MV-4-11 (cell line): ENCODE measurements around the gene MPL.

ENCODE experiments used
- DNase-seq: peaks from one replicate; lab custom pipeline; 2025; lab: John Stamatoyannopoulos, UW

The MPL gene

GRCh38 chr1:43325381-43325780, 12.2 kb upstream of the MPL start:
- DNase-seq: no peak

GRCh38 chr1:43327549-43328292, 9.9 kb upstream of the MPL start:
- no peak for DNase-seq

DNA sequence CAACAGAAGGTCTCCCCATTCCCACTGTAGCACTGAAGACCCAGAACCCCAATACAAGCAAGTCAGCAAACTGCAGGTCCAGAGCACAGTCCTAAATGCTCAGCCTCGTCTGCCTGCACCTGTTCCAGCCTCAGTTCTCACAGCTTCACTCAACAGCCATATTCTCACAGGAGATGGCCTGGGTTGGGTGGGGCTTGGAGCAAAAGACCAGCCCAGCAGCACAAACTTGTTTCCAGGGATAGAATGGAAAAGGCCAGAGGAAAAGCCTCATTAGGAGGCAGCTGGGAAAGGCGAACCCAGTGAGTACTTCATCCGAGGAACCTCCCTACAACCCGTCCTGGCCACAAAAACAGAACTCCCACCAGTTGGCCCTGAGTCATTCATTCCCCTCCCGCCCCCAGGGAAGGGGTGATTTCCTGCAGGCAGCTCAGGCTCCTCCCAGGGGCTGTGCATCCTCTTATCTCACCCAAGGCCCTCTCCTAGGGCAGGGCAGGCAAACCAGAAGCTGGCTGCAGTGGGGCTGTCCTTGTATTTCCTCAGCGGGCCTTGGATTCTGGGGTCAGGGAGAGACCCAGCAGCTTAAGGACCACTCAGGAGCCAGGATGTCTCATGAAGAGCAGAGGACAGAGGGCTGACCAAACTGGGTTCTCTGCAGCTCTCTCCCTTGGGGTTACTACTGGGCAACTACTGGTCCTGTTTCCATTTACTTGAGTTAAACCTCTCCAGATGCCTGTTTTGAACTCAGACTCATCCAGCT, 7.4 kb upstream of the MPL start:
- DNase-seq: peak; percentile 84

GRCh38 chr1:43331688-43332087, 5.9 kb upstream of the MPL start:
- DNase-seq: no peak

DNA sequence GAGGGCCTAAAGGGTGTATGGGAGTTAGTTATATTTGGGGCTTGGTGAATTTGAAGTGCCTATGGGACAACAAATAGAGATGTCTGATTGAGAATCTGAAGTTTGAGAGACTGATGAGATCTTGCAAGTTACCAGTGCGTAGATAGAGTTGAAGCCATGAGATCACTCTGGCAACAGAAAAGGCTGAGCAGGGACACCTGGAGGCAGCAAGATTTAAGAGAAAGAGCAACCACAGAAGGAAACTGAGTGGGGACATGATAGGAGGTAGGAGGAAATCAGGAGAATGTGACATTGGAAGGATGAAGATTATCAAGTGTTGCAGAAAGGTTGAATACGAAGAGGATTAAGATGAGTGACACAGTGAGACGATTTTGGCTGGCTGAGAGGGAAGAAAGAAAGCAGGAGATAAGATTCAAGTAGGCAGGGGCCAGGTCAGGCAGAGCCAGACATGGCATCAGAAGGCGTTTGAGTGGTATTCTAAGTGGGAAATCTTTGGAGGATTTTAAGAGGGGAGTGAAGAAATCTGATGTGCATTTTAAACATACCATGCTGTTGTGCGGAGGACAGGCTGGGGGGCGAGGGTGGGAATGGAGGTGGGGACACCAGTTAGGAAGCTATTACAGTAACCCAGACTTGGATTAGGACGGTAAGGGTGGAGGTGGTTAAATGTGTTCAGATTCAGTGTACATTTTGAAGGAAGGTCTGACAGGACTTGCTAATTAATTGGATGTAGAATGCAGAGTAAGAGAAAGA, 3.0 kb upstream of the MPL start:
- DNase-seq: no peak

GRCh38 chr1:43338001-43338400, 383 bp downstream of the MPL start:
- no peak for DNase-seq

DNA sequence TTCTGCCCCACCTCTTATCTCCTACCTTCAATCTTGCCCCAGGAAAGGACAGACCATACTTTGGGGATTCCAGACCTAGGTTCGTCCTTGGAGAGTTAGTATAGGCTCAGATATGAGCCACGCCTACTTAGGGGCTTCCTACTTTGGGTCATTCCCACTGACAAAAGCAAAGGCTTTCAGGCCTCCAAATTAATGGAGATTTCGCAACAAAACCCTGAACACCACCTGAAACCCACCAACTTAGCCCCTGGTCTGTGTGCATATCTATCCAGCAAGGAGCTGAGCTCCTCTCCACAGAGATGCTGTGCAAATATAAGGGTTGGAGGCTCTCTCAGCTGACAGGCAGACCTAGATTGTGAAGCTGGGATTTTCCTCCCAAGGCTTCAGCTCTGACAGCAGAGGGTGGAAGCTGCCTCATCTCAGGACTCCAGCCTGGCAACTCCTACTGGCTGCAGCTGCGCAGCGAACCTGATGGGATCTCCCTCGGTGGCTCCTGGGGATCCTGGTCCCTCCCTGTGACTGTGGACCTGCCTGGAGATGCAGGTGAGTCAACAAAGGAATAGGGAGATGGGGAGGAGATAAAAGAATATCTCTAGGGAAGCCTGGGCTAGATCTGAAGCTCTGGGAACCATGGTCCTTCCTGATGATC, 2.1 kb downstream of the MPL start:
- no peak for DNase-seq

- DNase-seq: no peak
Measured at GRCh38 chr1:43340559-43340958, 2.9 kb downstream of the MPL start.

- DNase-seq: no peak
Measured at GRCh38 chr1:43344267-43344850, 6.7 kb downstream of the MPL start.

DNA sequence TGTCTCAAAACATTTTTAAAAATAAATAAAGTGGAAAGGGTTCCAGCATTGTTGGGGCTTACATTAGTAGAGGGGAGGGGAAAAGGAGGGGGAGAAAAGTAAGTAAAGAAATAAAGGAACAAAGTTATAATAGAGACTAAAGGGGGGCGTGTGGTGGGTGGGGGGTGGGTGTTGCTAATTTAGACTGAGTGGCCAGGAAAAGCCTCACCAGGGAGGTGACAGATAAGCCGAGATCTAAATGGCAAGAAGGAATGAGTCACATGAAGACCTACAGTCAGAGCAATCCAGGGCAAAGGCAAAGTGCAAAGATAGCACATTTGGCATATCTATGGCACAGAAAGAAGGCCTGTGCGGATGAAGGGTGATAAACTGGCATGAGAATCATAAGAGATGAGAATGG, 7.5 kb downstream of the MPL start:
- DNase-seq: no peak

GRCh38 chr1:43346636-43347035, 9.0 kb downstream of the MPL start:
- DNase-seq: no peak

- no peak for DNase-seq
Measured at GRCh38 chr1:43348343-43348808, 10.8 kb downstream of the MPL start.

- no peak for DNase-seq
Measured at GRCh38 chr1:43348809-43349593, 11.4 kb downstream of the MPL start.

DNA sequence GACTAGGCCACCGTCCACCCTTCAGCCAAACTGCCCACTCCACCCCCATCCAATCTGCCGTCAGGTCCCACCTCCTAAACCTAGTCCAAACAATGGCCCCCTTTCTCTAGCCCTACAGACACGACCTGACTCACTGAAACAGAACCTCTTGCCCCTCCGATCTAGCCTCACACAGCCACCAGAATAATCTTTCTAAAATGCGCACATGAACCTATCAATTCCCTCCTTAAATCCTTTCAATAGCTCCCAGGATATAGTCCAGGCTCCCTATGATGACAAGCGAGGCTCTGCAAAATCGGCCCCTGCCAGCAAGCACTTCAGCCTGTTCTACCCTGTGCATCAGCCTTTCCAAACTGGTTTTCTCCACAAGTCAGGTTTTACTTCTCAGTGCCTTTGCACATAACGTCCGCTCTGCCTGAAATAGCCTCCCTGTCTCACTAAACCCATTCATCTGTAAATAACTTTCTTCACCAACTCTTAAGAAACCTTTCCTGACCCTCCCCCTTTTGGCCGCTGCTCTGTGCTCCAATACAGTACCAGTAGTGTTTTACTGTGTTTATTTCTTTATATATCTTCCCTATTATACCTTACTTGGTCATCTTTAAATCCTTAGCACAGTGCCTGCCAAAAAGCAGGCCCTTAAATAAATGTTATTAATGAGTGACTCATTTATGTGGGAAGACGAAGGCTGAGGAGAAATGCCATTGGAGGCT, 12.1 kb downstream of the MPL start:
- DNase-seq: no peak

- DNase-seq: no peak
Measured at GRCh38 chr1:43350976-43351375, 13.4 kb downstream of the MPL start.

- DNase-seq: no peak
Measured at GRCh38 chr1:43351421-43352350, 14.1 kb downstream of the MPL start.

- DNase-seq: no peak
Measured at GRCh38 chr1:43352351-43352705, 14.7 kb downstream of the MPL start.

- DNase-seq: no peak
Measured at GRCh38 chr1:43352881-43353280, 15.3 kb downstream of the MPL start.

DNA sequence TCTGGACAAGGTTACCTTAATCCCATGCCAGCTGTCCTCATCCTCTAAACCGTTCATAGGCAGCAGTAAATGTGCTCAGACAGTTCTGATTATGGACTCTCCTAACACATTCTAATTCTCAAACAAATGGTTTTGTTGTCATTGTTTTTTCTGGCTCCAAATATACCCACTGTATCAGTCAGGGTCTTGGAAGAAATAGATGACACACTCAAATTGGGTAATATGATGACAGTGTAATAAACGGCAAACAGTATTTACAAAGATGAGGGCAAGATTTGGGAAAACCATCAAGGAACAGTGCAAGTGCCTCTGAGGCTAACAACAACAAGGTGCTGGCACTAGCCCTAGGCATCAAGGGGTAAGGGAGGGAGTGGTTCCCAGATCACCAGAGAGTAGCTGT, 16.9 kb downstream of the MPL start:
- DNase-seq: no peak
